Smooth muscle cell (in vitro differentiated cells): ENCODE results near the gene IZUMO2. TPM values are rescaled to one million over a fixed set of nuclear protein-coding genes. Genes with fewer than 3 reads are reported as not detected.

Experiments
- DNase-seq: peaks from one replicate; lab custom pipeline; 2025; ENCODE audit not compliant: unreplicated experiment; lab: John Stamatoyannopoulos, UW
- H2AFZ ChIP-seq: fragments of 200-600 bp; sonication (generic); 2 replicates; pipeline ENCODE4 v1.6.0; 2016; ENCODE audit warnings: antibody characterized with exemption, low read depth, mild to moderate bottlenecking
- H3F3A ChIP-seq: fragments of 200-600 bp; sonication (generic); 2 replicates; pipeline ENCODE4 v1.6.0; 2017; ENCODE audit warnings: antibody characterized with exemption, low read depth
- H3K27ac ChIP-seq: fragments of 200-600 bp; sonication (generic); 2 replicates; pipeline ENCODE4 v1.5.1; 2016; ENCODE audit warnings: low read depth, mild to moderate bottlenecking
- H3K27me3 ChIP-seq: fragments of 200-600 bp; sonication (generic); 2 replicates; pipeline ENCODE4 v1.6.1; 2016; ENCODE audit warnings: low read depth, mild to moderate bottlenecking
- H3K36me3 ChIP-seq: fragments of 200-600 bp; sonication (generic); 2 replicates; pipeline ENCODE4 v1.5.1; 2016; ENCODE audit warnings: low read depth
- H3K4me1 ChIP-seq: fragments of 200-600 bp; sonication (generic); 2 replicates; pipeline ENCODE4 v1.5.1; 2016; ENCODE audit warnings: low read depth
- H3K4me2 ChIP-seq: fragments of 200-600 bp; sonication (generic); 2 replicates; pipeline ENCODE4 v1.6.0; 2016; ENCODE audit warnings: mild to moderate bottlenecking
- H3K4me3 ChIP-seq: fragments of 200-600 bp; sonication (generic); 2 replicates; pipeline ENCODE4 v1.5.1; 2016; ENCODE audit warnings: mild to moderate bottlenecking
- H3K79me2 ChIP-seq: fragments of 200-600 bp; sonication (generic); 2 replicates; pipeline ENCODE4 v1.6.0; 2016; ENCODE audit warnings: low read depth, mild to moderate bottlenecking
- H3K9ac ChIP-seq: fragments of 200-600 bp; sonication (generic); 2 replicates; pipeline ENCODE4 v1.6.0; 2016; ENCODE audit warnings: low read depth
- H3K9me3 ChIP-seq: fragments of 200-600 bp; sonication (generic); replicated peaks from 2 replicates; pipeline ENCODE4 v1.5.1; 2016; ENCODE audit warnings: low read depth
- H4K20me1 ChIP-seq: fragments of 200-600 bp; sonication (generic); 2 replicates; pipeline ENCODE4 v1.6.0; 2016; ENCODE audit warnings: low read depth
- WGBS: methylation state at CpG from one replicate; pipeline ENCODE4 v1.1.7; 2016; ENCODE audit warnings: low lambda C conversion rate; 5-methylcytosine and 5-hydroxymethylcytosine counted together
- polyA plus RNA-seq: library from polyadenylated mRNA; unstranded; fragments of >200 nt; fragmentation: Nextera tagmentation; extraction: Ambion mirVana; gene quantifications from 2 replicates; pipeline ENCODE4 v1.2.1, GENCODE V29; 2016
- total RNA-seq: library from RNA; depleted of rRNA; stranded (reverse); fragments of >200 nt; gene quantifications from 2 replicates; pipeline ENCODE4 v1.2.3, GENCODE V29; 2014
- TF ChIP-seq, protein P1 (sequence below): fragments of 200-600 bp; sonication (generic); IDR thresholded peaks from 2 replicates; pipeline ENCODE4 v1.5.1; 2017; ENCODE audit warnings: borderline replicate concordance, mild to moderate bottlenecking, antibody characterized with exemption; ENCODE audit not compliant: insufficient read depth, poor library complexity, severe bottlenecking

The IZUMO2 gene
- total and polyA plus RNA-seq, 2 experiments from 2014 or later, result not detected

DNA sequence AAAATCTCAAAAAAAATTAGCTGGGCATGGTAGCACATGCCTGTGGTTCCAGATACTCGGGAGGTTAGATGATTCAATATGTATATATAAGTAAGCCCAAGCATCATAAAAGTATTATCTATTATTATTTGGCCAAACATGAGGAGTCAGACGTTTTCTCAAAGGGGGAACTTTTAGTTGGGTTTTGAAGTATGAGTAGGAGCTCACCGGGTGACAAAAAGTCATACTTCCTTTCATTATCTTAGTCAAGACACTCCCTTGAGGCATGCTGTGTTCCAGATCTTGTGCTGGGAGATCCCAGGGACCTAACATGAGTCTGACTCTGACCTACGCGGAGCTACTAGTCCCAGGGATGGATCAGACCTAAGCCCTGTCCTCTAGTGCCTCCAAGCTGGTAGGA, 32.1 kb upstream of the IZUMO2 start:
- Histone ChIP-seq H3K27me3 (peaks cover 3% of the 10 kb centered on the region), H3F3A (no peaks in the 10 kb centered on the region), H3K27ac (no peak overlapping the region), H3K36me3 (no peaks in the 10 kb centered on the region), H2AFZ (no peak overlapping the region), H3K4me2 (no peak overlapping the region), H3K9me3 (no peaks in the 10 kb centered on the region), H3K4me1 (no peaks in the 10 kb centered on the region), H3K9ac (no peak overlapping the region), H3K79me2 (no peaks in the 10 kb centered on the region), H3K4me3 (no peak overlapping the region), H4K20me1 (no peaks in the 10 kb centered on the region)
- 59% methylated on average over 5 of the region's 5 CpGs for WGBS
- TF ChIP-seq, protein P1, sequence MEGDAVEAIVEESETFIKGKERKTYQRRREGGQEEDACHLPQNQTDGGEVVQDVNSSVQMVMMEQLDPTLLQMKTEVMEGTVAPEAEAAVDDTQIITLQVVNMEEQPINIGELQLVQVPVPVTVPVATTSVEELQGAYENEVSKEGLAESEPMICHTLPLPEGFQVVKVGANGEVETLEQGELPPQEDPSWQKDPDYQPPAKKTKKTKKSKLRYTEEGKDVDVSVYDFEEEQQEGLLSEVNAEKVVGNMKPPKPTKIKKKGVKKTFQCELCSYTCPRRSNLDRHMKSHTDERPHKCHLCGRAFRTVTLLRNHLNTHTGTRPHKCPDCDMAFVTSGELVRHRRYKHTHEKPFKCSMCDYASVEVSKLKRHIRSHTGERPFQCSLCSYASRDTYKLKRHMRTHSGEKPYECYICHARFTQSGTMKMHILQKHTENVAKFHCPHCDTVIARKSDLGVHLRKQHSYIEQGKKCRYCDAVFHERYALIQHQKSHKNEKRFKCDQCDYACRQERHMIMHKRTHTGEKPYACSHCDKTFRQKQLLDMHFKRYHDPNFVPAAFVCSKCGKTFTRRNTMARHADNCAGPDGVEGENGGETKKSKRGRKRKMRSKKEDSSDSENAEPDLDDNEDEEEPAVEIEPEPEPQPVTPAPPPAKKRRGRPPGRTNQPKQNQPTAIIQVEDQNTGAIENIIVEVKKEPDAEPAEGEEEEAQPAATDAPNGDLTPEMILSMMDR, result no peak
- DNase-seq, result no peak

GRCh38 chr19:50192463-50193211, 29.6 kb upstream of the IZUMO2 start:
- no peaks in the 10 kb centered on the region for H3K79me2 ChIP-seq
- no peak for DNase-seq
- H3K4me1 ChIP-seq, result no peaks in the 10 kb centered on the region
- H2AFZ ChIP-seq, result no peak overlapping the region
- no peaks in the 10 kb centered on the region for H3F3A ChIP-seq
- H3K9ac ChIP-seq, result no peak overlapping the region
- H3K4me3 ChIP-seq, result no peak overlapping the region
- no peaks in the 10 kb centered on the region for H3K9me3 ChIP-seq
- H4K20me1 ChIP-seq, result no peaks in the 10 kb centered on the region
- TF ChIP-seq, protein P1, result no peak
- H3K27me3 ChIP-seq, result peaks cover 3% of the 10 kb centered on the region
- WGBS, result 76% methylated on average over 13 of the region's 13 CpGs
- H3K27ac ChIP-seq, result no peak overlapping the region
- no peak overlapping the region for H3K4me2 ChIP-seq
- no peaks in the 10 kb centered on the region for H3K36me3 ChIP-seq

DNA sequence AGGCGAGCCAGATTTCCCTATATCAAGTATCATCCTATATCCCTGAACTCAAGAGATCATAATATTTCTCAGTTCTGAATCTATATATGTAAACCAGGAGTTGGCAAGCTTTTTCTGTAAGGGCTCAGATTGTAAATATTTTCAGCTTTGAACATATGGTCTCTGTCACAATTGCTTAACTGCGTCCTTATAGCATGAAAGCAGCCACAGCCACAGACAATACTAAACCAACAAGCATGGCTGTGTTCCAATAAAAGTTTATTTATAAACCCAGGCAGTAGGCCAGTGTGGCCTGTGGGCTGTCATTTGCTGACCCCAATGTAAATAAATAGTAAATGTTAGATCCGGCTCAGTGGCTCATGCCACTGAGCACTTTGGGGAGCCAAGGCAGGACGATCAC, 28.1 kb upstream of the IZUMO2 start:
- no peak overlapping the region for H2AFZ ChIP-seq
- no peaks in the 10 kb centered on the region for H3F3A ChIP-seq
- no peak for DNase-seq
- no peak overlapping the region for H3K4me2 ChIP-seq
- no peak overlapping the region for H3K27ac ChIP-seq
- peaks cover 3% of the 10 kb centered on the region for H3K27me3 ChIP-seq
- no peak overlapping the region for H3K9ac ChIP-seq
- no peaks in the 10 kb centered on the region for H3K79me2 ChIP-seq
- H3K4me3 ChIP-seq, result no peak overlapping the region
- TF ChIP-seq, protein P1, result no peak
- H4K20me1 ChIP-seq, result no peaks in the 10 kb centered on the region
- no peaks in the 10 kb centered on the region for H3K36me3 ChIP-seq
- H3K9me3 ChIP-seq, result no peaks in the 10 kb centered on the region
- no peaks in the 10 kb centered on the region for H3K4me1 ChIP-seq
- WGBS, result 62% methylated on average over 4 of the region's 4 CpGs

GRCh38 chr19:50190439-50190891, 27.4 kb upstream of the IZUMO2 start:
- Histone ChIP-seq H3K27ac (no peak overlapping the region), H3K4me3 (no peak overlapping the region), H3K9me3 (no peaks in the 10 kb centered on the region), H3F3A (no peaks in the 10 kb centered on the region), H3K36me3 (no peaks in the 10 kb centered on the region), H2AFZ (no peak overlapping the region), H3K79me2 (no peaks in the 10 kb centered on the region), H3K4me1 (no peaks in the 10 kb centered on the region), H4K20me1 (no peaks in the 10 kb centered on the region), H3K4me2 (no peak overlapping the region), H3K9ac (no peak overlapping the region), H3K27me3 (peaks cover 3% of the 10 kb centered on the region)
- DNase-seq, result no peak
- TF ChIP-seq, protein P1, result no peak
- WGBS, result 89% methylated on average over 8 of the region's 8 CpGs
